ENCODE data around the gene ISG20L2.

- TF ChIP-seq CTCF (conservative IDR thresholded peaks at IDR 0.05 in 1 of 2, IDR thresholded peaks at IDR 0.05 in 1 of 2; ENCODE audit: extremely low read depth in 1 of 2, insufficient read depth in 1 of 2, low read depth in 1 of 2, low read length in 2 of 2) (no peak), EZH2 (IDR thresholded peaks at IDR 0.05; ENCODE audit: borderline replicate concordance, low read length) (no peak)
Measured at GRCh38 chr1:156742801-156743200, 14.2 kb upstream of the ISG20L2 start.
